HG03196 (cell line): ENCODE data around the gene NIN.

Experiments
- ATAC-seq: cut with Tn5 transposase; IDR thresholded peaks from one replicate; pipeline ENCODE4 v1.9.1; 2021; ENCODE audit not compliant: unreplicated experiment

Gene NIN

GRCh38 chr14:50837850-50838470 lies 7.0 kb upstream of the NIN start:
- ATAC-seq = no peak

- ATAC-seq = no peak
Observed at GRCh38 chr14:50837271-50837670, 6.3 kb upstream of the NIN start.

GRCh38 chr14:50836515-50836914 lies 5.6 kb upstream of the NIN start:
- ATAC-seq = no peak

- ATAC-seq = no peak
Observed at GRCh38 chr14:50835280-50835679, 4.3 kb upstream of the NIN start.

GRCh38 chr14:50834802-50835276 lies 3.9 kb upstream of the NIN start:
- no peak for ATAC-seq

- no peak for ATAC-seq
Observed at GRCh38 chr14:50832935-50833630, 2.1 kb upstream of the NIN start.

- ATAC-seq = no peak
Observed at GRCh38 chr14:50831726-50832168, 785 bp upstream of the NIN start.

- ATAC-seq = peak; percentile 32
Observed at GRCh38 chr14:50830044-50830931, 674 bp downstream of the NIN start.

- ATAC-seq = no peak
Observed at GRCh38 chr14:50829489-50830043, 1.4 kb downstream of the NIN start.

GRCh38 chr14:50828721-50829488 lies 2.1 kb downstream of the NIN start:
- no peak for ATAC-seq

- no peak for ATAC-seq
Observed at GRCh38 chr14:50826681-50827080, 4.3 kb downstream of the NIN start.

- ATAC-seq = no peak
Observed at GRCh38 chr14:50825307-50825706, 5.7 kb downstream of the NIN start.

- ATAC-seq = peak; percentile 79
Observed at GRCh38 chr14:50823762-50824636, 7.0 kb downstream of the NIN start.

- peak; percentile 8 for ATAC-seq
Observed at GRCh38 chr14:50823051-50823761, 7.8 kb downstream of the NIN start.

GRCh38 chr14:50822501-50823042 lies 8.4 kb downstream of the NIN start:
- ATAC-seq = no peak

GRCh38 chr14:50821510-50822464 lies 9.2 kb downstream of the NIN start:
- no peak for ATAC-seq

GRCh38 chr14:50820786-50821509 lies 10.0 kb downstream of the NIN start:
- ATAC-seq = no peak
